HG03558 (cell line): Measurements from ENCODE around the gene SCCPDH.
"Not testable (repeated sequence)": the region's sequence is repeated elsewhere in the genome, so short reads cannot be mapped to it uniquely, and the experiment has no call there.

Experiments used
- ATAC-seq: cut with Tn5 transposase; IDR thresholded peaks from one replicate; pipeline ENCODE4 v1.9.1; 2021; ENCODE audit warnings: moderate number of reproducible peaks; ENCODE audit not compliant: unreplicated experiment; ENCODE audit errors: extremely low read depth

SCCPDH gene

DNA sequence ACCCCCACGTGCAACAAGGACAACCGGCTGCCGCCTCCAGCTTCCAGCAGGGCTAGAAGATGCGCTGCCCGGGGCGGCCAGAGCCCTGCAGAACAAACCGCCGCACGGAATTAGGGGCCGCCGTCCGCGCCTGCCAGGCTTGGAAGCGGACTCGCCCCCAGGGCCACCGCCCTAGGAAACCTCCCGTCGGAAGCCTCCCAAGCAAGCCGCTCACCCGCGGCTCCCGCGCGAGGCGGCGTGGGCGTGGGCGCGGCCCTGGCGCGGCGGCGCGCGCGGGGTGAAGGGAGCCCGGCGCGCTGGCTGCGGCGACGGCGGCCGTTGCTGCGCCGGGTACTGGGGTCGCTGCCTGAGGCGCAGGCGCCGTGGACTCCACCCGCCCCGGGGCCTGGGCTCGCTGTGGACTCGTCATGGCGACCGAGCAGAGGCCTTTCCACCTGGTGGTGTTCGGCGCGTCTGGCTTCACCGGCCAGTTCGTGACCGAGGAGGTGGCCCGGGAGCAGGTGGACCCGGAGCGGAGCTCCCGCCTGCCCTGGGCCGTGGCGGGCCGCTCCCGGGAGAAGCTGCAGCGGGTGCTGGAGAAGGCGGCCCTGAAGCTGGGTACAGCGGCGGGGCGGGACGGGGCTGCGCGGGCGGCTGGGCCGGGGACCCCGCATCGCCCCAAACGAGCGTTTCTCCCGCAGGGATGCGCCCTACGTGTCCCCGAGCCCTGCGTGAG, at the start of gene SCCPDH:
TSS of gene SCCPDH (plus strand) at position 394 of the 715 bp plus-strand sequence. CDS start at position 408, 14 bp downstream.
- ATAC-seq: peak; percentile 94

DNA sequence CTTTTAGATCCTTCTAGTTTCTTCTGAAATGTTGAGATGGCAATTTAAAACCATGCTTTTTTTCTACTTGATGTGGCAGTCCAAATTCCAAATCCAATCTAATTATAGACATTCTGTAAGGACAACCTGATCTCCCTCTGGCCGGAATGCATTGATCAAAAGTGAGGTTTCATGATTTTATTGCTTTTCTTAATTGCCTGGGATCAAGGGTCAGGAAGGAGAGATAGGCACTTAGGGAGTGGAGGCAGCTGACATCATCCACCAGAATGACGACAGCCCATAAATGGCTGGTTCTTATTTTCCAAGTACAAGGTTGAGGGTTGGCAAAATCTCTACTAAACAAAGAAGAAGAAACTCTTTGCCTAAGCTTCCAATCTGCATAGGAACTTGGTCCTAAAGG, 46.4 kb upstream of the SCCPDH start:
- no peak for ATAC-seq

GRCh38 chr1:246678816-246679793, 45.1 kb upstream of the SCCPDH start:
- ATAC-seq: no peak

GRCh38 chr1:246679794-246680177, 44.4 kb upstream of the SCCPDH start:
- no peak for ATAC-seq

GRCh38 chr1:246680190-246680589, 44.0 kb upstream of the SCCPDH start:
- ATAC-seq: no peak

- no peak for ATAC-seq
These were observed 43.5 kb upstream of the SCCPDH start for GRCh38 chr1:246680696-246681130.

GRCh38 chr1:246681900-246682895, 42.0 kb upstream of the SCCPDH start:
- no peak for ATAC-seq

DNA sequence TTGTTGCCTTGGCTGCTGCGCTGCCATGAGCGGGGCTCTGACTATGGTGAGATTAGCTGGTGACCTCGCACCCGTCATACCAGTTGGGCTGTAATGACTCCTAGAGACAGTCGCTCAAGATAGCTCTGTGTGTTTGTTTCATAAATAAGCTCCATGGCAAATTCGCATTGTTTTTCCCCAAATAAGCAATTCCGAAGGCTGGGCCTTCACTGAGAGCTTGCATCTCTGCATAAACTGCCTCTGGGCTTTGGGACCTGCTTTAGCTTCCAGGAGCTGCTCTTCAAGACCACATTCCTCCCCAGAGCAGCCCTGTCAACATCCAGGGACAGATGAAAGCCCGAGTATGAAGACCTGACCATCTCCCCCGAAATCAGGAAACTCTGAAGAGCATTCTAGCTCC, 40.7 kb upstream of the SCCPDH start:
- no peak for ATAC-seq

- ATAC-seq: no peak
These were observed 37.2 kb upstream of the SCCPDH start for GRCh38 chr1:246687002-246687401.

- ATAC-seq: peak; percentile 88
These were observed 34.7 kb upstream of the SCCPDH start for GRCh38 chr1:246689409-246690008.

DNA sequence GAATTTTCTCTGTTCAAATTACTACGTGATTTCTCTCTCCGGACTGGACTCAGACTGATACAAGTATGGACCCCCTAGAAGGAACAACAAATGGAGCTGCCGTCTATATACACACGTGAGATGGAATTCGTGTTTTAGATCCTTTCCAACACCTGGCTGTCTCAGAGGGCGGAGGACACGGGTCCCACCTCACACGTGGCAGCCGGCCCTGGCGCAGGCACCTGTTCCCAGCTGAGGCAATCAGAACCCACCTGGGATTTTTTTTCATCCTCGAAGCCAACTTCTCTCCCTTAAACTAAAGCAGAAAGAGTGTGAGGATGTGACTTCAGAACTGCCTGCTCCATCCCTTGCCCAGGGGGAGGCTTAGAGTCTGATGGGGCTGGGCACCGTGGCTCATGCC, 34.1 kb upstream of the SCCPDH start:
- ATAC-seq: no peak

DNA sequence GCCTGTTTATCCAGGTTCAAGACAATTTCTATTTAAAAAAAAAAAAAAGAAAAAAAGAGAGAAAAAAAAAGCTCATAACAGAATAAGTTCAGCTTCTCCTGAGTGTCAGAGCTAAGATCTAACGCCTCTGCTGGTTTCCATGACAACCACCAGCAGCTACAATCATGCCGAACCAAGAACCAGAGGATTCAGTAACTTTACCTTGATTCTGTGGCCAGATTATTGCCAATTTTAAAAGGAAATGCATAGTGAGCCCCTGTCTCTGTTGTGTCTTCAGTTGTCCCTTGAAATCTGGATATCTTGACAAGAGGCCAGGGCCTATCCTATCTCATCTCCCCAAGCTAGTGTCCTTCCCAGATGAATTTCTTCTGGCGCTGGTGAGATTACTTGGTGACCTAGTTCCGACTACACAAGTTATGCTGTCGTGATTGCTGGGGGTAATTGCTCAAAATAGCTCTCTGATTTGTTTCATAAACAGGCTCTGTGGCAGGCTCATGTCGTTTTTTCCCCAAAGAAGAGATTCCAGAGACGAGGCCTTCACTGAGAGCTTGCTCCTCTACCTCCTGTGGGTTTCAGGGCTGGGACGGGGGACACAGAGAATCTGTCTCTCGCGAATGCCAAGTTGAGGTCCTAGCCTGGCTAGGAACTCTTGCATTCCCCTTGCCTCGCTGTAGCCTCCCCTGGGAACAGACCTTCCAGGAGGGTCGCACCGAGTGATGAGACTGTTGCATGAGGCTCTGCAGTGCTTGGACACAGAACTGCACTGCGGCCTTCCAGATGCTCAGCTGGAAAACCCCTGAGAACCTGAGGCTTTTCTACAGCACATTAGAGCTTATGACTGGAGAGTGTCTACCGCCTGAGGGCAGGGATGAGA, 32.4 kb upstream of the SCCPDH start:
- ATAC-seq: no peak

- ATAC-seq: not testable (repeated sequence)
These were observed 29.9 kb upstream of the SCCPDH start for GRCh38 chr1:246694213-246694895.

DNA sequence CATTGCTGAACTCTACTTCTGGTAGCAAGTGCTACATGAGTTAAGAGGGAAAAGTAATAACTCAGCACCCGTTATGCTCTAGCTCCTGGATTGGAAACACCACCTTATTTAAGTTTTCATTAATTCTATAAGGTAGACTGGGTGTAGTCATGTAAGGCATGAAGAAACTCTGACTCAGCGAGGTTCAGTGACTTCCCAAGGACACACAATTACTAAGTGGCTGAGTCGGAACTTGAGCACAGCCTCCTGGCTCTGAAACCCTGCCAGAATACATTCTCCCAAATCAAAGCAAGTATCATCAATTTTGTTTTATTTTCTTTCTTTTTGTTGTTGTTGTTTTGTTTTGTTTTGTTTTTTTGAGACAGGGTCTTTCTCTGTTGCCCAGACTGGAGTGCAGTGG, 29.1 kb upstream of the SCCPDH start:
- no peak for ATAC-seq

- no peak for ATAC-seq
These were observed 28.5 kb upstream of the SCCPDH start for GRCh38 chr1:246695666-246696065.

DNA sequence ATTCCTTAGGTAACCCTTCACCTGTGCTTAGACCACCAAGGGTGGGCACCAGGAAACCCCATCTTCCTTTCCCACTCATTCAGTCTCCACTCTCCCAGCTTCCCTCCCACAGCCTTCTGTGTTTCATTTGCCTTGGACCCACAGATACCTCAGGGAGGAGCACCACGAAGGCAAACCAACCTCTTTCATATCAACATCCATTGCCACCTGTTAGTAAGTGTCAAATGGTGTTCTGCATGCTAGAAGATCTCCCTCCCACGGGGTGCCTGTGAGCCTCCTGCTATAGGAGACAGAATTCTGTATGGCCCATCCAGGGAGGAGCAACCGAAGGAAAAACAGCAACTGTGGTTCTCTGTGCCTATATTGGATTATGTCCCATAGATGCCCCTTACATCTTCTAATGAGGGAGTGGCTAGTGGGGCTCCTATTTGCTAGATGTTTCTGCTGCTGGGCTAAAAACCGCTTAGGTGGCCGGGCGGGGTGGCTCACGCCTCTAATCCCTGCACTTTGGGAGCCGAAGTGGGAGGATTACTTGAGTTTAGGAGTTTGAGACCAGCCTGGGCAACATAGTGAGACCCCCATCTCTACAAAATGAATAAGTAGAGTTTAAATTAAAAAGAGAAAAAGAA, 25.6 kb upstream of the SCCPDH start:
- no peak for ATAC-seq

- ATAC-seq: peak; percentile 91
These were observed 25.0 kb upstream of the SCCPDH start for GRCh38 chr1:246699095-246699735.
